Measurements from ENCODE around the gene VARS2.
"Not testable (repeated sequence)": the region's sequence is repeated elsewhere in the genome, so short reads cannot be mapped to it uniquely, and the experiment has no call there.

VARS2 gene

GRCh38 chr6:30914076-30914853 is at the start of gene VARS2:
VARS2 (plus strand) TSS chr6:30914238; CDS start chr6:30914837, 599 bp downstream.
- DNase-seq: peak; percentile 88

- no peak for DNase-seq
Measured at GRCh38 chr6:30864325-30864724, 49.7 kb upstream of the VARS2 start.

GRCh38 chr6:30869241-30869749 is 44.7 kb upstream of the VARS2 start:
- DNase-seq: not testable (repeated sequence)

- no peak for DNase-seq
Measured at GRCh38 chr6:30870546-30870945, 43.5 kb upstream of the VARS2 start.

GRCh38 chr6:30871592-30872183 is 42.4 kb upstream of the VARS2 start:
- DNase-seq: no peak

GRCh38 chr6:30873137-30873640 is 40.8 kb upstream of the VARS2 start:
- DNase-seq: no peak

GRCh38 chr6:30873795-30874194 is 40.2 kb upstream of the VARS2 start:
- not testable (repeated sequence) for DNase-seq

GRCh38 chr6:30875244-30876038 is 38.6 kb upstream of the VARS2 start:
- DNase-seq: no peak

GRCh38 chr6:30876039-30876730 is 37.9 kb upstream of the VARS2 start:
- DNase-seq: peak; percentile 41

GRCh38 chr6:30877419-30878262 is 36.4 kb upstream of the VARS2 start:
- DNase-seq: peak; percentile 85

GRCh38 chr6:30879684-30880427 is 34.2 kb upstream of the VARS2 start:
- no peak for DNase-seq

GRCh38 chr6:30880698-30881252 is 33.3 kb upstream of the VARS2 start:
- no peak for DNase-seq

GRCh38 chr6:30881392-30882203 is 32.4 kb upstream of the VARS2 start:
- DNase-seq: no peak

- no peak for DNase-seq
Measured at GRCh38 chr6:30882204-30882758, 31.8 kb upstream of the VARS2 start.

GRCh38 chr6:30882759-30883684 is 31.0 kb upstream of the VARS2 start:
- peak; percentile 40 for DNase-seq

- DNase-seq: peak; percentile 72
Measured at GRCh38 chr6:30883685-30884520, 30.1 kb upstream of the VARS2 start, which contains the start of gene DDR1. DDR1 (plus strand) TSS chr6:30884519; CDS start chr6:30888730, 4,211 bp downstream.

Measured in stimulated activated CD4-positive, alpha-beta T cell treated with anti-CD3 and anti-CD28 coated beads, Interleukin-15, amount 100 ng/mL, for 24 hours (primary cell).